Measurements from ENCODE around the gene CHP1. TPM values are rescaled to one million over a fixed set of nuclear protein-coding genes. Genes with fewer than 3 reads are reported as not detected.
A peak's percentile ranks its signal among the peaks of the same experiment; 100 is the strongest.
"Not testable (repeated sequence)": the region's sequence is repeated elsewhere in the genome, so short reads cannot be mapped to it uniquely, and the experiment has no call there.

Gene CHP1
- total RNA-seq, 1 donor from 2014 or later: 294 TPM

GRCh38 chr15:41307679-41308078, 76.6 kb downstream of the CHP1 start:
- intact Hi-C loops (cut with DNase I): no loop called here
- TF ChIP-seq, protein P1, sequence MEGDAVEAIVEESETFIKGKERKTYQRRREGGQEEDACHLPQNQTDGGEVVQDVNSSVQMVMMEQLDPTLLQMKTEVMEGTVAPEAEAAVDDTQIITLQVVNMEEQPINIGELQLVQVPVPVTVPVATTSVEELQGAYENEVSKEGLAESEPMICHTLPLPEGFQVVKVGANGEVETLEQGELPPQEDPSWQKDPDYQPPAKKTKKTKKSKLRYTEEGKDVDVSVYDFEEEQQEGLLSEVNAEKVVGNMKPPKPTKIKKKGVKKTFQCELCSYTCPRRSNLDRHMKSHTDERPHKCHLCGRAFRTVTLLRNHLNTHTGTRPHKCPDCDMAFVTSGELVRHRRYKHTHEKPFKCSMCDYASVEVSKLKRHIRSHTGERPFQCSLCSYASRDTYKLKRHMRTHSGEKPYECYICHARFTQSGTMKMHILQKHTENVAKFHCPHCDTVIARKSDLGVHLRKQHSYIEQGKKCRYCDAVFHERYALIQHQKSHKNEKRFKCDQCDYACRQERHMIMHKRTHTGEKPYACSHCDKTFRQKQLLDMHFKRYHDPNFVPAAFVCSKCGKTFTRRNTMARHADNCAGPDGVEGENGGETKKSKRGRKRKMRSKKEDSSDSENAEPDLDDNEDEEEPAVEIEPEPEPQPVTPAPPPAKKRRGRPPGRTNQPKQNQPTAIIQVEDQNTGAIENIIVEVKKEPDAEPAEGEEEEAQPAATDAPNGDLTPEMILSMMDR (IDR thresholded peaks at IDR 0.05): no peak

GRCh38 chr15:41309226-41309905, 78.3 kb downstream of the CHP1 start:
- TF ChIP-seq, protein P1 (IDR thresholded peaks at IDR 0.05): no peak
- Histone ChIP-seq H3K27me3 (no peaks in the 10 kb centered on the region), H3K36me3 (peaks cover 0 to 7% of the 10 kb centered on the region in 2 donors), H3K27ac (no peak overlapping the region), H3K4me1 (no peaks in the 10 kb centered on the region), H3K9me3 (no peaks in the 10 kb centered on the region), H3K4me3 (no peak overlapping the region)
- DNase-seq (ENCODE audit: low spot score in 2 of 2): no peak
- intact Hi-C loops (cut with DNase I): no loop called here

More at GRCh38 chr15:41307679-41308078, 76.6 kb downstream of the CHP1 start:
- Histone ChIP-seq H3K36me3 (peaks cover 0 to 7% of the 10 kb centered on the region in 2 donors), H3K4me1 (no peaks in the 10 kb centered on the region), H3K27me3 (no peaks in the 10 kb centered on the region), H3K9me3 (no peaks in the 10 kb centered on the region), H3K4me3 (no peak overlapping the region), H3K27ac (no peak overlapping the region)
- DNase-seq (ENCODE audit: low spot score in 2 of 2): no peak

GRCh38 chr15:41320805-41321330, 89.8 kb downstream of the CHP1 start:
- DNase-seq (ENCODE audit: low spot score in 2 of 2); H3K4me3 ChIP-seq; H3K27me3 ChIP-seq; H3K27ac ChIP-seq; intact Hi-C loops (cut with DNase I); H3K9me3 ChIP-seq; H3K36me3 ChIP-seq; H3K4me1 ChIP-seq: not testable (repeated sequence)

DNA sequence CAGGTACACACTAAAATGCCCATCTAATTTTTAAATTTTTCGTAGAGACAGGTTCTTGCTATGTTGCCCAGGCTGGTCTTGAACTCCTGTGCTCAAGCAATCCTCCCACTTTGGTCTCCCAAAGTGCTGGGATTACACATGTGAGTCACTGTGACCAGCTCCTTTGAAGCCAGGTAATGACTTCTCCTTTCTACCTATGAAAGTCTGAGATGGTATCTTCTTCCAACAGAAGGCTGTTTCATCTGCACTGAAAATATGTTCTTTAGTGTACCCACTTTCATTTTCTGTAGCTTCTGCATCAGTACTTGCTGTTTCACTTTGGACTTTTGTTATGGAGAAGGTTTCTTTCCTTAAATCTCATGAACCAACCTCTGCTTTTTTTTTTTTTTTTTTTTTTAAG, 92.5 kb downstream of the CHP1 start:
- DNase-seq (ENCODE audit: low spot score in 2 of 2): no peak
- H3K27me3 ChIP-seq: no peaks in the 10 kb centered on the region
- intact Hi-C loops (cut with DNase I): no loop called here
- H3K36me3 ChIP-seq: no peaks in the 10 kb centered on the region
- H3K27ac ChIP-seq: no peak overlapping the region
- no peaks in the 10 kb centered on the region for H3K9me3 ChIP-seq
- TF ChIP-seq, protein P1 (IDR thresholded peaks at IDR 0.05): no peak
- H3K4me3 ChIP-seq: no peak overlapping the region
- no peaks in the 10 kb centered on the region for H3K4me1 ChIP-seq

DNA sequence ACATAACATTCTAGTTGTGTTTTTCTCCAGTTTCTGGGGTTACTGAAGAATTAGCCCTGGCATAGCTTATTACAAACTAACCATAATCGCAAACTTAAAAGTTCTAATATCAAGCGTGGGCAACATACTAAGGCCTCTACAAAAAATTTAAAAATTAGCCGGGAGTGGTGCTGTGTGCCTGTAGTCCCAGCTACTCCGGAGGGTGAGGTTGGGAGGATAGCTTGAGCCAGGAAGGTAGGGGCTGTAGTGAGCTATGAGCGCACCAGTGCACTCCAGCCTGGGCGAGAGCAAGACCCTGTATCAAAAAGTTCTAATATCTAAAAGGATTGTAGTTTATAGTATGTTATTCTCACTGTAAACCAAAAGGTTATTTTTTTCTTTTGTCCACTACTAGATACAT, 100.2 kb downstream of the CHP1 start:
- Histone ChIP-seq H3K4me1 (peaks cover 0 to 8% of the 10 kb centered on the region in 2 donors), H3K27me3 (no peaks in the 10 kb centered on the region), H3K9me3 (no peaks in the 10 kb centered on the region), H3K4me3 (peak overlapping the region in 1 of 2 donors; percentile 89), H3K36me3 (no peaks in the 10 kb centered on the region), H3K27ac (no peak overlapping the region)
- DNase-seq (ENCODE audit: low spot score in 2 of 2): no peak
- TF ChIP-seq, protein P1 (IDR thresholded peaks at IDR 0.05): no peak
- intact Hi-C loops (cut with DNase I): loop anchor here (5.0 kb wide), 5 partner anchors 71 to 764 kb away; partner anchors contain the start of genes CCDC32, INO80, NDUFAF1 and RPUSD2

Other genes with a start within 250 kb of the CHP1 start
- gene INO80, start 115.0 kb upstream of the CHP1 start, total RNA-seq: 57.8 TPM
- not detected for gene EXD1, start 511 bp upstream of the CHP1 start, total RNA-seq
- not detected for gene OIP5, start 101.3 kb downstream of the CHP1 start, total RNA-seq
- gene NUSAP1, start 101.6 kb downstream of the CHP1 start, total RNA-seq: not detected
- gene NDUFAF1, start 171.2 kb downstream of the CHP1 start, total RNA-seq: 0.64 TPM
- gene RTF1, start 185.8 kb downstream of the CHP1 start, total RNA-seq: 9.4 TPM

Data from ascending aorta (tissue), 2 donors.